ENCODE results near the gene CCL27.

The CCL27 gene

GRCh38 chr9:34684145-34684544 is 21.7 kb upstream of the CCL27 start:
- no peak for DNase-seq

GRCh38 chr9:34675869-34676268 is 13.4 kb upstream of the CCL27 start:
- no peak for DNase-seq

- DNase-seq = peak; percentile 20
These were observed 12.7 kb upstream of the CCL27 start for GRCh38 chr9:34675048-34675714.

GRCh38 chr9:34674440-34674839 is 12.0 kb upstream of the CCL27 start:
- DNase-seq = no peak

GRCh38 chr9:34671307-34671706 is 8.8 kb upstream of the CCL27 start:
- no peak for DNase-seq

- DNase-seq = no peak
These were observed 7.5 kb upstream of the CCL27 start for GRCh38 chr9:34669809-34670562.

- DNase-seq = peak; percentile 86
These were observed 3.2 kb upstream of the CCL27 start for GRCh38 chr9:34665381-34666250.

GRCh38 chr9:34665067-34665380 is 2.6 kb upstream of the CCL27 start:
- DNase-seq = no peak

GRCh38 chr9:34664281-34665066 is 2.0 kb upstream of the CCL27 start:
- peak; percentile 58 for DNase-seq

GRCh38 chr9:34663303-34663605 is 797 bp upstream of the CCL27 start:
- DNase-seq = no peak

GRCh38 chr9:34659592-34660253 is 2.7 kb downstream of the CCL27 start:
- DNase-seq = no peak

GRCh38 chr9:34658461-34658860 is 4.0 kb downstream of the CCL27 start:
- DNase-seq = no peak

- no peak for DNase-seq
These were observed 5.5 kb downstream of the CCL27 start for GRCh38 chr9:34656992-34657391.

- DNase-seq = no peak
These were observed 7.1 kb downstream of the CCL27 start for GRCh38 chr9:34655394-34655793.

- no peak for DNase-seq
These were observed 8.0 kb downstream of the CCL27 start for GRCh38 chr9:34654323-34655051.

GRCh38 chr9:34653151-34654072 is 9.0 kb downstream of the CCL27 start:
- DNase-seq = no peak

- no peak for DNase-seq
These were observed 9.9 kb downstream of the CCL27 start for GRCh38 chr9:34652602-34653000.

GRCh38 chr9:34651876-34652601 is 10.4 kb downstream of the CCL27 start, which contains the start of gene IL11RA:
IL11RA (plus strand) TSS chr9:34652185; CDS start chr9:34655218, 3,033 bp downstream.
- no peak for DNase-seq

GRCh38 chr9:34651321-34651720 is 11.1 kb downstream of the CCL27 start:
- DNase-seq = no peak

GRCh38 chr9:34650816-34651215 is 11.6 kb downstream of the CCL27 start:
- no peak for DNase-seq
